IPS-11a (cell line): Measurements from ENCODE around the gene NUDT16L1.
"Not testable (repeated sequence)": the region's sequence is repeated elsewhere in the genome, so short reads cannot be mapped to it uniquely, and the experiment has no call there.

Experiments
- H3K4me3 ChIP-seq: one replicate; pipeline ENCODE4 v1.5.1; 2013; ENCODE audit warnings: low read depth, low read length, control low read depth

The NUDT16L1 gene

GRCh38 chr16:4713663-4714501, 20.5 kb downstream of the NUDT16L1 start:
- no peak overlapping the region for H3K4me3 ChIP-seq

DNA sequence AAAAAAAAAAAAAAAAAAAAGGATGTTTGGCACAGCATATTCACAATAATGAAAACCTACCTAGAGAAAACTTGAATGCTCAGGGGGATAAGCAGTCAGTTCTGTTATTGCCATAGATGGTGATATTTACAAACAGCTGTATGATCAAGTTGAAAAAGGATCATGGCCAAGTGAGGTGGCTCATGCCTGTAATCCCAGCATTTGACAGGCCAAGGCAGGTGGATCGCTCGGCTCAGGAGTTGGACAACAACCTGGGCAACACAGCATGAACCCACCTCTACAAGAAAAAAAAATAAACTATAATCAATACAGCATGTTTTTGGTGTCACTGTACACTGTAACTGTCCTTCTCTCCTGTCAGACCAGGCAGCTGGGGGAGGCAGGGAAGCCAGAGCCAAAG, 21.6 kb downstream of the NUDT16L1 start:
- no peak overlapping the region for H3K4me3 ChIP-seq

DNA sequence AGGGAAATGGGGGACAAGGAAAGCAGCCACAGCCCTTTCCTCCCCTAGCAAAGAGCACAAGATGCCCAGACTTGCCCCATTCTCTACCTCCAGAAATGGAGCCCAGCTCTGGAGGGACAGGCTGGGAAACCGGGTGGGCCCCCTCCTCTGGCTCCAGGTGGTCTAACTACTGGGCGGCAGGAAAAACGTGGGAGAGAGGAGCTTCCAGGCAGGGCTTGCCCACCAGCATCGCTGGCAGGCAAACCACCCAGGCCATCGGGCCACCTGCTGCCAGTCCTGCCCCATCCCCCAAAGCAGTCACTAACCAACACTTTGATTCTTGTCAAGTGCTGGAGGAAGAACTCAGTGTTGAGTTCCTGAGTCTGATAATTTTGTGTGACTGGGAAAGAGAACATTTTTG, 25.1 kb downstream of the NUDT16L1 start:
- H3K4me3 ChIP-seq, result no peak overlapping the region

- no peak overlapping the region for H3K4me3 ChIP-seq
These were observed 29.9 kb downstream of the NUDT16L1 start for GRCh38 chr16:4723071-4723767.

- H3K4me3 ChIP-seq, result no peak overlapping the region
These were observed 31.4 kb downstream of the NUDT16L1 start for GRCh38 chr16:4724661-4725270.

DNA sequence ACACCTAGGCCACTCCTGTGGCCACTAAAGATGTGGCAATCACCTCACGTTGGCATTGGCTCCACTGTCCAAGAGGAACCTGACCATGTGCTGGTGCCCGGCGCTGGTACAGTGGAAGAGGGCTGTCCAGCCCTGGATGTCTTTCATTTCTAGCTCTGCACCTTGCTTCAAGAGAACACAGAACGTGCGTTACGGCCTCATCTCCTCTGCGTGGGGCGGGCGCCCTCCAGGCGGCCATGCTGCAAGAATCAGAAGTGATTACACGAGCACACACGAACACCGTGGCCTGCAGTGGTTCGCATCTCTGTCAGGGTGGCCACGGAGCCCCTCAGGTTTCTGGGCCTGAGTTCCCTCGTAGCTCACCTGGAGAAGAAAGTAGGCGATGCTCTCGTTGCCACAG, 33.3 kb downstream of the NUDT16L1 start:
- H3K4me3 ChIP-seq, result no peak overlapping the region

- no peak overlapping the region for H3K4me3 ChIP-seq
These were observed 35.3 kb downstream of the NUDT16L1 start for GRCh38 chr16:4728676-4729075.

DNA sequence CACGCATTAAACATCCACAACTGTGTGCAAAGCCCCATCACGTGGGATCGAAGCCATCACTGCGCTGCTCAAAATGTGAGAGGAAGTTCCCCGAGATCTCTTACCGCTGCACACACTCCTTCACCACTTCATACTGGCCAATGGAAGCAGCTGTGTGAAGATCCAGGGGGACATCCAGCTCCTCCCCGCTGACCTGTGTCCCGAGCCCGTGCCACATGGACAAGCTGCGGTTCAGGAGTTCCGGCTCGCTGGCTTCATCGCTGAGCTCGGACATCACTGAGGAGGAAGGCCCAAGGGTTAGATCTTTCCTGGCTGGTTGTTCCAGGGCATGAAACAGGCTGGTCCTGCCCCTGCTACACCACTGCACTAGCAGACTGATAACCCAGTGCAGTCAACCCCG, 36.5 kb downstream of the NUDT16L1 start:
- H3K4me3 ChIP-seq, result no peak overlapping the region

DNA sequence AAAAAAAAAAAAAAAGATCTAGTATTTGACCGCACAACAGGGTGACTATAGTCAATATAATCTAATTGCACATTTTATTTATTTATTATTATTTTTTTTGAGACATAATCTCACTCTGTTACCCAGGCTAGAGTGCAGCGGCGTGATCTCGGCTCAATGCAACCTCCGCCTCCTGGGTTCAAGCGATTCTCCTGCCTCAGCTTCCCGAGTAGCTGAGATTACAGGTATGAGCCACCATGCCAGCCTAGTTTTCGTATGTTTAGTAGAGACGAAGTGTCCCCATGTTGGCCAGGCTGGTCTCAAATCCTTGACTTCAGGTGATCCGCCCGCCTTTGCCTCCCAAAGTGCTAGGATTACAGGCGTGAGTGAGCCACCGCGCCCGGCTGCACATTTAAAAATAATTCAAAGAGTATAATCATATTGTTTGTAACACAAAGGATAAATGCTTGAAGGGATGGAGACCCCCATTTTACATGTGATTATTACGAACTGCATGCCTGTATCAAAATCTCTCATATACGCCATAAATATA, 39.9 kb downstream of the NUDT16L1 start:
- H3K4me3 ChIP-seq, result peak overlapping the region; percentile 92

DNA sequence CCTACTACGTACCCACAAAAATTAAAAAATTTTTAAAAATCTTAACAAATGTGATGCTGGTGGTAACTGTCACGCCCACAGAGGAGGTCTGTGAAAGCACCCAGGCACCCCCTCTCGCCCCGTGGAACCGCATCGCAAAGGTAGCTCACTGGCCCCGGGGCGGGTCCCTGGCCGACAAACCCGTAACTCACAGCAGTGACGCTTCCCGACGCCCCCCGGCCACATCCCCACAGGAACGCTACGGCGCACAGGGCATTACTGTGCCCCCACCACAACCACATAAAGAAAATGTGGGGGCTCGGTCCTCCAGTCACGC, 40.3 kb downstream of the NUDT16L1 start:
- peak overlapping the region; percentile 92 for H3K4me3 ChIP-seq

- H3K4me3 ChIP-seq, result peak within 1 kb of the TSS; percentile 92
These were observed 40.8 kb downstream of the NUDT16L1 start, which contains the start of the genes ANKS3 and DNAAF8 for GRCh38 chr16:4734063-4734729. Gene ANKS3 (minus strand): TSS chr16:4734271. CDS start chr16:4730149, 4,122 bp downstream. Gene DNAAF8 (plus strand): TSS chr16:4734537. CDS start chr16:4736515, 1,978 bp downstream.

GRCh38 chr16:4734730-4735535, 41.6 kb downstream of the NUDT16L1 start:
- peak overlapping the region; percentile 92 for H3K4me3 ChIP-seq

DNA sequence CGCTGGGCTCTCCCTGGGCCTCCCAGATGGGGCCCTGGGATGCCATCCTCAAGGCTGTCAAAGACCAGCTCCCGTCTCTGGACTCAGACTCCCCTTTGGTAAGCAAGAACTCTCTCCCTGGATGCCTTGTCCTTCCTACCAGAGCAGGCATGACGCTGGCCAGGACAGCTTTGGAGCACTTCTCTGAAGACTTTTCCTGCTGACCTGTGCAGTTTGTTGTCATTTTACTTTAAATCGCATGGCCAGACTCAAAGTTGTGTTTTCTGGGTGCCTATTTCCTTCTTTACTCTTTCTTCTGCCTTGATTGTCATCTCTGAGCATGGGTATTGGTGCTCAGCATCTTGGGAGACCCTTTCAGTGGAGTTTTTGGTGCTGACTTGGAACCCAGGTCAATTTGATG, 43.2 kb downstream of the NUDT16L1 start:
- H3K4me3 ChIP-seq, result no peak overlapping the region

DNA sequence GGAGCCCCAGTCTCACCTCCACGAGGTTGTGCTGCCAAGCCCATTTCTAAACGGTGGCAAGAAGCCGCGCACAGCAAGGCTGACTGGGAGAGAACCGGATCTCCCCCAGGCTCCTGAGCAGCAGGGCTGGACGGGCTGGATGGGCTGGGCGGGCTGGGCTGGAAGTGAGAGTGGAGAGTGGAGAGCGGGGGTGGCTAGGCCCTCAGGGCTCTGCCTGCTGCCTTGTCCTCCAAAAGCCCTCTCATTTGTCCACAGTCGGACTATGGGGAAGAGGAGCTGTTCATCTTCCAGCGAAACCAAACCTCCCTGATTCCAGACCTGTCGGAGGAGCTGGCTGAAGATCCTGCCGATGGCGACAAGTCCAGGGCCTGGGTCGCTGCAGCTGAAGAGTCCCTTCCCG, 44.2 kb downstream of the NUDT16L1 start:
- no peak overlapping the region for H3K4me3 ChIP-seq

DNA sequence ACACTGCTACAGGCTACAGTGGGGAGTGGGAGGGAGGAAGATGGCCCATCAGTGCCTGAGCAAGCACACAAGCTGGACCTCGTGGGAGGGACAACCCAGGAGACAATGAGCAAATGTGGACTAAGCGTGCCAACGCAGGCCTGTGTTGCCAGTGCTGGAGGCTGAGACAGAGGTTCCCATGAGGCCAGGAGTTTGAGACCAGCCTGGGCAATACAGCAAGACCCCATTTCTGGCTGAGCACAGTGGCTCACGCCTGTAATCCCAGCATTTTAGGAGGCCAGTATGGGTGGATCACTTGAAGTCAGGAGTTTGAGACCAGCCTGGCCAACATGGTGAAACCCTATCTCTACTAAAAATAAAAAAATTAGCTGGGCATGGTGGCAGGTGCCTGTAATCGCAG, 45.0 kb downstream of the NUDT16L1 start:
- not testable (repeated sequence) for H3K4me3 ChIP-seq

DNA sequence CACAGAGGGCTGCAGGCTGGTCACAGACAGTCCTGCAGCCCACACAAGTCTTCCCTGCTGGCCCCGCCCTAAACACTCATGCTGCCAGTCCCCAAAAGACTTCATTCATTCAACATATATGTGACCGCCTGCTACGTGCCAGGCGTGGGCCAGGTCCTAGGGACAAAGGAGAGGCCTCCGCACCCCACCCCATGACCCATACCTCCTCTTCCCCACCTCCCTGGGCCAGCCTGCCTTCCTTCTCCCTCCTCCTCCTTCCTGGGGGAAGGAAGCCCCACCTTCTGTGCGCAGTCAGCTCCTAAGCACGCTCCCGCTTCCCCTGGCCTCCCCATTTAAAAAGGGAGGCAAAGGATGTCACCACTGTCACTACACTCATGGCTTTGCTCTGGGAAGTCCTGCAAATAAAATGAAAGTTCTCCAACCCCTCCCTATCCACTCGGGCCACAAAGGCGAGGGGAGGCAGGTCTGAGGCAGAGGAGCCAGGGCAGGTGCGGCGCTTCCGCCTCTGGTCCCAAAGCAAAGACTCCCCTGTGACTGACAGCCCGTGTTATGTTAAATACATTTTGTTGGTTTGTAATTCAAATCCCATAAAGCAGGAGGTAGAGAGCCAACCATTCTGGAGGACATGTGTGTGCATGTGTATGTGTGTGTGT, 50.0 kb downstream of the NUDT16L1 start:
- no peak overlapping the region for H3K4me3 ChIP-seq

- no peak overlapping the region for H3K4me3 ChIP-seq
These were observed 51.4 kb downstream of the NUDT16L1 start for GRCh38 chr16:4744555-4745273.

- H3K4me3 ChIP-seq, result no peak overlapping the region
These were observed 51.9 kb downstream of the NUDT16L1 start for GRCh38 chr16:4745274-4745569.
